ENCODE results near the gene SYT2.

DNA sequence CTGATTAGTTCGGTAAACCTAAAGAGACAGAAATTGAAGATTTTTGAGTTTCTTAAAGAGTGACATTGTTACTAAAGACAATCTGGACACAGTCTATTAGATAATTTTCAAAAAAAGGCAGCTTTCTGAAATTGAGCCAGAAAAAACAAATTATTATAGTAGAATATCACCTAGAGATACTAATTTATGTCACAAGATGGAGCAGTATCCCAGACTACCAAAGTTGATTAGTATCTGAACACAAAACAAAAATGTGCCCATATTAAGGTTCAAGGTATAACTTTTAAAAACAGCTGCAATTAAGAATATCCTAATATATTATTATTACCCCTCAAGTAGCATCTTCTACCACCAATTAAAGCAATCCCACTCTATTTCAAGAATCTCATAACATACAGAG is 40.5 kb upstream of the SYT2 start:
- TF ChIP-seq CTCF (conservative IDR thresholded peaks at IDR 0.05; ENCODE audit: low read depth, low read length) (peak; percentile 36), EZH2 (IDR thresholded peaks at IDR 0.05; ENCODE audit: low read length, unreplicated experiment) (no peak), EZH2phosphoT487 (IDR thresholded peaks at IDR 0.05; ENCODE audit: borderline replicate concordance, low read length) (no peak)

All from PC-3 (cell line).